ENCODE results near the gene MAGI1.

DNA sequence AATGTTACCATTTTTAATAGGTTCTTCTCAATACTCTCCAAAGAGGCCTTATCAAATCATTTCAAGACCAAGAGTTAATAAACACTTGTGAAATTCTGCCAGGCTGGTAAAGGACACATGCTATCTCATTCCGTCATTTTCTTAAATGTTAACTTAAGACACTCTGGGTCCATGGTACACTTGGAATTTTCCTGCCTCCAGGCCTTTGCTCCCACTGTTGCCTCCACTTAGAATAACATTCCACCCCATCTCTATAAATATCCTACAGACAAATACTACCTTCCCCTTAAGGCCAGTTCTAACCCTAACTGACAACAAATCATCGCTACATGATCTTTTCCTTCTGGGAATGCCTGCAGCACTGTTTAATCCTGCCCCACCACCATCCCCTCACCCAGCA is 24.1 kb downstream of the MAGI1 start:
- TF ChIP-seq, protein P1, sequence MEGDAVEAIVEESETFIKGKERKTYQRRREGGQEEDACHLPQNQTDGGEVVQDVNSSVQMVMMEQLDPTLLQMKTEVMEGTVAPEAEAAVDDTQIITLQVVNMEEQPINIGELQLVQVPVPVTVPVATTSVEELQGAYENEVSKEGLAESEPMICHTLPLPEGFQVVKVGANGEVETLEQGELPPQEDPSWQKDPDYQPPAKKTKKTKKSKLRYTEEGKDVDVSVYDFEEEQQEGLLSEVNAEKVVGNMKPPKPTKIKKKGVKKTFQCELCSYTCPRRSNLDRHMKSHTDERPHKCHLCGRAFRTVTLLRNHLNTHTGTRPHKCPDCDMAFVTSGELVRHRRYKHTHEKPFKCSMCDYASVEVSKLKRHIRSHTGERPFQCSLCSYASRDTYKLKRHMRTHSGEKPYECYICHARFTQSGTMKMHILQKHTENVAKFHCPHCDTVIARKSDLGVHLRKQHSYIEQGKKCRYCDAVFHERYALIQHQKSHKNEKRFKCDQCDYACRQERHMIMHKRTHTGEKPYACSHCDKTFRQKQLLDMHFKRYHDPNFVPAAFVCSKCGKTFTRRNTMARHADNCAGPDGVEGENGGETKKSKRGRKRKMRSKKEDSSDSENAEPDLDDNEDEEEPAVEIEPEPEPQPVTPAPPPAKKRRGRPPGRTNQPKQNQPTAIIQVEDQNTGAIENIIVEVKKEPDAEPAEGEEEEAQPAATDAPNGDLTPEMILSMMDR (IDR thresholded peaks at IDR 0.05): no peak
- TF ChIP-seq POLR2A (IDR thresholded peaks at IDR 0.05) (no peak), POLR2AphosphoS5 (IDR thresholded peaks at IDR 0.05; ENCODE audit: insufficient read depth in 1 of 2, low read depth in 1 of 2) (no peak)

Data from vagina (tissue), 2 donors.